Naive thymus-derived CD4-positive, alpha-beta T cell (primary cell): Measurements from ENCODE around the gene DYNLRB2. TPM values are rescaled to one million over a fixed set of nuclear protein-coding genes. Genes with fewer than 3 reads are reported as not detected.
A peak's percentile ranks its signal among the peaks of the same experiment; 100 is the strongest.

Experiments used
- ATAC-seq: fragments of 150-1000 bp; cut with Tn5 transposase; 2 replicates; pipeline ENCODE4 v1.10.0; 2021; ENCODE audit warnings: mild to moderate bottlenecking, moderate library complexity
- CTCF ChIA-PET: fragments of 350-600 bp; sonication (Branson Sonifier 250); formaldehyde crosslinking; loops from one replicate; lab custom pipeline; 2021; ENCODE audit warnings: antibody characterized with exemption; lab: Charles Lee
- POLR2A ChIA-PET: fragments of 350-600 bp; sonication (Branson Sonifier 250); formaldehyde crosslinking; loops from one replicate; lab custom pipeline; 2021; ENCODE audit warnings: antibody characterized with exemption, inconsistent platforms; lab: Charles Lee
- DNase-seq, 9 donors: peaks; one replicate each; pipeline versions ENCODE4 v3.0.0 to v3.0.0-alpha.2; 2020 to 2022; ENCODE audit warnings: mixed read lengths in 1 of 9
- H3K27ac ChIP-seq: one replicate; pipeline ENCODE4 v1.7.0; 2013; ENCODE audit warnings: mild to moderate bottlenecking, low read depth, low read length, moderate library complexity
- H3K27me3 ChIP-seq, 2 donors: one replicate each; pipeline ENCODE4 v1.7.0; 2013; ENCODE audit warnings: low read length in 2 of 2, mild to moderate bottlenecking in 2 of 2, moderate library complexity in 2 of 2; ENCODE audit not compliant: control insufficient read depth in 2 of 2, insufficient read depth in 2 of 2
- H3K36me3 ChIP-seq, 3 experiments: 1 replicate in 2 of 3; 2 replicates in 1 of 3; pipeline ENCODE4 v1.7.0; 2013; ENCODE audit warnings: low read length in 3 of 3, mild to moderate bottlenecking in 3 of 3, moderate library complexity in 1 of 3; ENCODE audit not compliant: insufficient read depth in 3 of 3, control insufficient read depth in 2 of 3
- H3K4me1 ChIP-seq, 2 donors: one replicate each; pipeline ENCODE4 v1.7.0; 2013; ENCODE audit warnings: low read length in 2 of 2, mild to moderate bottlenecking in 2 of 2, moderate library complexity in 1 of 2; ENCODE audit not compliant: control insufficient read depth in 2 of 2, insufficient read depth in 2 of 2
- H3K4me3 ChIP-seq: 2 replicates; pipeline ENCODE4 v1.7.0; 2013; ENCODE audit warnings: mild to moderate bottlenecking, low read length
- H3K9me3 ChIP-seq, 3 experiments: 1 replicate in 2 of 3; 2 replicates in 1 of 3; pipeline ENCODE4 v1.7.0; 2013; ENCODE audit warnings: low read length in 3 of 3; ENCODE audit not compliant: control insufficient read depth in 2 of 3
- H3K27ac Mint-ChIP-seq, 9 donors: one replicate each; pipeline ENCODE4 v1.8.0; 2020 to 2022; ENCODE audit warnings: mixed read lengths in 9 of 9, mild to moderate bottlenecking in 8 of 9, moderate library complexity in 5 of 9, inconsistent platforms in 2 of 9
- H3K27me3 Mint-ChIP-seq, 5 donors: one replicate each; pipeline ENCODE4 v1.8.0; 2021 to 2022; ENCODE audit warnings: mixed read lengths in 5 of 5, mild to moderate bottlenecking in 1 of 5
- H3K36me3 Mint-ChIP-seq, 5 donors: one replicate each; pipeline ENCODE4 v1.8.0; 2020 to 2022; ENCODE audit warnings: mixed read lengths in 5 of 5, mild to moderate bottlenecking in 3 of 5, inconsistent platforms in 1 of 5
- H3K4me1 Mint-ChIP-seq, 7 donors: one replicate each; pipeline ENCODE4 v1.8.0; 2020 to 2022; ENCODE audit warnings: mixed read lengths in 7 of 7, mild to moderate bottlenecking in 3 of 7, inconsistent platforms in 1 of 7
- H3K4me3 Mint-ChIP-seq, 10 donors: one replicate each; pipeline ENCODE4 v1.8.0; 2020 to 2022; ENCODE audit warnings: mild to moderate bottlenecking in 10 of 10, mixed read lengths in 10 of 10, moderate library complexity in 6 of 10, inconsistent platforms in 2 of 10
- H3K9me3 Mint-ChIP-seq, 11 donors: one replicate each; pipeline ENCODE4 v1.8.0; 2020 to 2022; ENCODE audit warnings: mixed read lengths in 11 of 11, mild to moderate bottlenecking in 4 of 11, inconsistent platforms in 1 of 11, moderate library complexity in 1 of 11
- intact Hi-C, 2 donors: fragments of 100-400 bp; cut with micrococcal nuclease; formaldehyde crosslinking; loops; one replicate each; pipeline ENCODE4 v1.15.1; 2023
- polyA plus RNA-seq, 2 donors: library from polyadenylated mRNA; unstranded; fragments of 300-500 nt; fragmentation: Illumina TruSeq; gene quantifications; one replicate each; pipeline ENCODE4 v1.2.3, GENCODE V29; 2021
- total RNA-seq, 6 experiments: library from RNA in 5 of 6; stranded (reverse) in 5 of 6; gene quantifications; 1 replicate in 5 of 6; 2 replicates in 1 of 6; pipeline ENCODE4 v1.2.3 and lab custom pipeline; 2021 to 2026

The DYNLRB2 gene
- total and polyA plus RNA-seq, 7 experiments from 2014 or later, result 0.92 to 1.2 TPM; not detected in 5

DNA sequence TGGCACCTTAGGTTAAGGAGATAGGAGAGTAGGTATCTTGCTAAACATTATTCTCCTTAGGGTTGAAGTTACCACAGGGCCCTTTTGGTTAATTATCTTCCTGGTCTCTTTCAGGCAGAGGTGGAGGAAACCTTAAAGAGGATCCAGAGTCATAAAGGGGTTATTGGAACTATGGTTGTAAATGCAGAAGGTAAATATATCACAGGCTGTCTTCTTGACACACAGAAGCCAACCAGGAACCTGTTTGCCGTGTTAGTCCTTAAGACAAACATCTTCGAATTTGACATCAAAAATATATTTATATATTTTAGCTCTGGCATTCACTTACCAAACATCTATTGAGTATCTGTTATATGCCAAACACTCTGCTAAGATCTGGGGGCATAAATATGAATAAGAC, 2.4 kb downstream of the DYNLRB2 start:
- Histone ChIP-seq H3K9me3 (no peaks in the 10 kb centered on the region), H3K36me3 (no peaks in the 10 kb centered on the region), H3K4me3 (no peak overlapping the region), H3K4me1 (peaks cover 6 to 13% of the 10 kb centered on the region in 2 donors), H3K27ac (no peak overlapping the region), H3K27me3 (no peaks in the 10 kb centered on the region)
- Mint-ChIP-seq H3K4me3 (no peak overlapping the region), H3K4me1 (peaks cover 16 to 42% (median 21%) of the 10 kb centered on the region in 7 donors), H3K27me3 (peaks cover 0 to 3% (median 0%) of the 10 kb centered on the region in 5 donors), H3K27ac (no peak overlapping the region), H3K9me3 (peaks cover 0 to 8% (median 0%) of the 10 kb centered on the region in 11 donors), H3K36me3 (peaks cover 0 to 11% (median 0%) of the 10 kb centered on the region in 5 donors)
- no peak for ATAC-seq
- CTCF ChIA-PET, result interaction anchor here (0.7 to 1.8 kb wide), 3 partner anchors 17 to 22 kb away, joined by 3 to 5 read pairs (median 3); no protein-coding TSS in a partner anchor
- intact Hi-C loops, result loop anchor here (5.0 kb wide), 4 partner anchors 279 to 941 kb away; partner anchors contain the start of genes C16orf46 (in 1 of the 2), GCSH (in 1 of the 2) and MAF (in 1 of the 2)
- DNase-seq, result no peak
- POLR2A ChIA-PET, result interaction anchor here (0.6 to 1.2 kb wide), 3 partner anchors 38 to 48 kb away, joined by 3 to 5 read pairs (median 4); no protein-coding TSS in a partner anchor

- Mint-ChIP-seq H3K36me3 (peaks cover 0 to 11% (median 0%) of the 10 kb centered on the region in 5 donors), H3K4me3 (no peak overlapping the region), H3K27ac (no peak overlapping the region), H3K27me3 (peaks cover 0 to 3% (median 0%) of the 10 kb centered on the region in 5 donors), H3K9me3 (peaks cover 0 to 8% (median 0%) of the 10 kb centered on the region in 11 donors), H3K4me1 (peaks cover 16 to 42% (median 21%) of the 10 kb centered on the region in 7 donors)
- peaks cover 6 to 13% of the 10 kb centered on the region in 2 donors for H3K4me1 ChIP-seq
- H3K27ac ChIP-seq, result no peak overlapping the region
- no peak for ATAC-seq
- H3K36me3 ChIP-seq, result no peaks in the 10 kb centered on the region
- no peak for DNase-seq
- intact Hi-C loops, result loop anchor here (5.0 kb wide), 4 partner anchors 278 to 942 kb away; partner anchors contain the start of genes C16orf46 (in 1 of the 2), GCSH (in 1 of the 2) and MAF (in 1 of the 2)
- H3K9me3 ChIP-seq, result no peaks in the 10 kb centered on the region
- H3K27me3 ChIP-seq, result no peaks in the 10 kb centered on the region
- no peak overlapping the region for H3K4me3 ChIP-seq
- CTCF ChIA-PET, result interaction anchor here (1.0 kb wide), 1 partner anchor 21 kb away, joined by 3 read pairs; no protein-coding TSS in a partner anchor
- POLR2A ChIA-PET, result interaction anchor here (1.0 kb wide), 1 partner anchor 36 kb away, joined by 3 read pairs; no protein-coding TSS in a partner anchor
Measured at GRCh38 chr16:80544326-80544725, 3.5 kb downstream of the DYNLRB2 start.

- no peaks in the 10 kb centered on the region for H3K9me3 ChIP-seq
- ChIA-PET POLR2A (no interaction called here), CTCF (no interaction called here)
Measured at GRCh38 chr16:80546249-80546648, 5.5 kb downstream of the DYNLRB2 start.

GRCh38 chr16:80547145-80547544, 6.4 kb downstream of the DYNLRB2 start:
- ChIA-PET POLR2A (no interaction called here), CTCF (no interaction called here)
- Mint-ChIP-seq H3K36me3 (peaks cover 0 to 9% (median 0%) of the 10 kb centered on the region in 5 donors), H3K27me3 (no peaks in the 10 kb centered on the region), H3K27ac (no peak overlapping the region), H3K9me3 (no peaks in the 10 kb centered on the region), H3K4me3 (no peak overlapping the region), H3K4me1 (peaks cover 0 to 19% (median 0%) of the 10 kb centered on the region in 7 donors)
- intact Hi-C loops, result no loop called here
- DNase-seq (no peak), ATAC-seq (no peak)
- H3K9me3 ChIP-seq, result no peaks in the 10 kb centered on the region
- H3K4me3 ChIP-seq, result no peak overlapping the region
- H3K36me3 ChIP-seq, result no peaks in the 10 kb centered on the region
- no peaks in the 10 kb centered on the region for H3K27me3 ChIP-seq
- no peaks in the 10 kb centered on the region for H3K4me1 ChIP-seq
- no peak overlapping the region for H3K27ac ChIP-seq

More at GRCh38 chr16:80546249-80546648, 5.5 kb downstream of the DYNLRB2 start:
- H3K4me3 ChIP-seq, result no peak overlapping the region
- Mint-ChIP-seq H3K27ac (no peak overlapping the region), H3K9me3 (no peaks in the 10 kb centered on the region), H3K36me3 (peaks cover 0 to 3% (median 0%) of the 10 kb centered on the region in 5 donors), H3K27me3 (no peaks in the 10 kb centered on the region), H3K4me1 (peaks cover 2 to 24% (median 6%) of the 10 kb centered on the region in 7 donors), H3K4me3 (no peak overlapping the region)
- ATAC-seq, result no peak
- H3K27ac ChIP-seq, result no peak overlapping the region
- DNase-seq, result no peak
- intact Hi-C loops, result no loop called here
- H3K4me1 ChIP-seq, result peaks cover 0 to 3% of the 10 kb centered on the region in 2 donors
- H3K27me3 ChIP-seq, result no peaks in the 10 kb centered on the region
- H3K36me3 ChIP-seq, result no peaks in the 10 kb centered on the region

- Histone ChIP-seq H3K27me3 (no peaks in the 10 kb centered on the region), H3K4me3 (no peak overlapping the region), H3K36me3 (no peaks in the 10 kb centered on the region), H3K9me3 (no peaks in the 10 kb centered on the region), H3K4me1 (peaks cover 8 to 9% of the 10 kb centered on the region in 2 donors), H3K27ac (no peak overlapping the region)
- Mint-ChIP-seq H3K36me3 (peaks cover 0 to 6% (median 0%) of the 10 kb centered on the region in 5 donors), H3K4me1 (peaks cover 0 to 32% (median 12%) of the 10 kb centered on the region in 7 donors), H3K27ac (no peak overlapping the region), H3K9me3 (no peaks in the 10 kb centered on the region), H3K4me3 (no peak overlapping the region), H3K27me3 (peaks cover 0 to 2% (median 0%) of the 10 kb centered on the region in 5 donors)
- ATAC-seq (no peak), DNase-seq (no peak)
- POLR2A ChIA-PET, result no interaction called here
- intact Hi-C loops, result no loop called here
- CTCF ChIA-PET, result no interaction called here
Measured at GRCh38 chr16:80552277-80552676, 11.5 kb downstream of the DYNLRB2 start.

GRCh38 chr16:80554033-80554432, 13.2 kb downstream of the DYNLRB2 start:
- H3K27me3 ChIP-seq, result no peaks in the 10 kb centered on the region
- H3K27me3 Mint-ChIP-seq, result peaks cover 0 to 2% (median 0%) of the 10 kb centered on the region in 5 donors
- peaks cover 0 to 23% (median 12%) of the 10 kb centered on the region in 7 donors for H3K4me1 Mint-ChIP-seq
- H3K27ac ChIP-seq, result no peak overlapping the region
- H3K4me1 ChIP-seq, result peaks cover 8 to 9% of the 10 kb centered on the region in 2 donors
- ChIA-PET POLR2A (interaction anchor here (1.4 to 1.5 kb wide), 2 partner anchors 26 to 37 kb away, joined by 3 read pairs; no protein-coding TSS in a partner anchor), CTCF (interaction anchor here (1.1 to 2.4 kb wide), 2 partner anchors 27 to 41 kb away, joined by 3 to 5 read pairs; no protein-coding TSS in a partner anchor)
- H3K9me3 ChIP-seq, result no peaks in the 10 kb centered on the region
- intact Hi-C loops, result no loop called here
- H3K9me3 Mint-ChIP-seq, result no peaks in the 10 kb centered on the region
- ATAC-seq, result no peak
- H3K36me3 Mint-ChIP-seq, result peaks cover 0 to 6% (median 0%) of the 10 kb centered on the region in 5 donors
- no peak overlapping the region for H3K27ac Mint-ChIP-seq
- DNase-seq, result no peak
- no peak overlapping the region for H3K4me3 ChIP-seq
- H3K36me3 ChIP-seq, result no peaks in the 10 kb centered on the region
- H3K4me3 Mint-ChIP-seq, result peak overlapping the region in 2 of 10 donors; percentile 11 to 24
